GM12891 (cell line): Measurements from ENCODE around the gene LSM3.

Experiments used
- POLR2A ChIP-seq: IDR thresholded peaks from 2 replicates; pipeline ENCODE4 v1.6.1; 2011; ENCODE audit warnings: low read depth, low read length, control low read depth
- POLR2AphosphoS5 ChIP-seq: IDR thresholded peaks from 2 replicates; pipeline ENCODE4 v1.6.1; 2011; ENCODE audit warnings: low read depth, low read length, control low read depth

DNA sequence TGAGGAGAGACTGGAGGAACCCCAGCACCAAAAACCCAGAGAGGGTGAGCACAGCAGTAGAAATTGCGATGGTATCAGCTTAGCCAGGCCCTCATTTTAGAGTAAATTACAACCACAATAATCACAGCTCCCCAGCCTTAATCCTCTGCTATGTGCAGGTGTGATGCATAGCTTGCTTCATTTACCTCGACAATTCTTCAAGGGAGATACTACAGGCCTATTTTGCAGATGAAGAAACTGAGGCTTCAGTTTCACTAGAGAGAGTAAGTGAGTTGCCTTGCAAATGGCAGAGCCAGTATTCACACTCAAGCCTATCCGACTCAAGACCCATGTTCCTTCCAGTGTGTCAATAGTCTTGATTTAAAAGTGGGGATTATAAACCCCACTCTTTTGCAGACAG lies 33.4 kb downstream of the LSM3 start:
- TF ChIP-seq POLR2AphosphoS5, result no peak
- no peak for TF ChIP-seq POLR2A
